Measurements from ENCODE around the gene HOTAIR.

Gene HOTAIR

GRCh38 chr12:53998110-53998899 lies 23.6 kb upstream of the HOTAIR start:
- no peak for DNase-seq

DNA sequence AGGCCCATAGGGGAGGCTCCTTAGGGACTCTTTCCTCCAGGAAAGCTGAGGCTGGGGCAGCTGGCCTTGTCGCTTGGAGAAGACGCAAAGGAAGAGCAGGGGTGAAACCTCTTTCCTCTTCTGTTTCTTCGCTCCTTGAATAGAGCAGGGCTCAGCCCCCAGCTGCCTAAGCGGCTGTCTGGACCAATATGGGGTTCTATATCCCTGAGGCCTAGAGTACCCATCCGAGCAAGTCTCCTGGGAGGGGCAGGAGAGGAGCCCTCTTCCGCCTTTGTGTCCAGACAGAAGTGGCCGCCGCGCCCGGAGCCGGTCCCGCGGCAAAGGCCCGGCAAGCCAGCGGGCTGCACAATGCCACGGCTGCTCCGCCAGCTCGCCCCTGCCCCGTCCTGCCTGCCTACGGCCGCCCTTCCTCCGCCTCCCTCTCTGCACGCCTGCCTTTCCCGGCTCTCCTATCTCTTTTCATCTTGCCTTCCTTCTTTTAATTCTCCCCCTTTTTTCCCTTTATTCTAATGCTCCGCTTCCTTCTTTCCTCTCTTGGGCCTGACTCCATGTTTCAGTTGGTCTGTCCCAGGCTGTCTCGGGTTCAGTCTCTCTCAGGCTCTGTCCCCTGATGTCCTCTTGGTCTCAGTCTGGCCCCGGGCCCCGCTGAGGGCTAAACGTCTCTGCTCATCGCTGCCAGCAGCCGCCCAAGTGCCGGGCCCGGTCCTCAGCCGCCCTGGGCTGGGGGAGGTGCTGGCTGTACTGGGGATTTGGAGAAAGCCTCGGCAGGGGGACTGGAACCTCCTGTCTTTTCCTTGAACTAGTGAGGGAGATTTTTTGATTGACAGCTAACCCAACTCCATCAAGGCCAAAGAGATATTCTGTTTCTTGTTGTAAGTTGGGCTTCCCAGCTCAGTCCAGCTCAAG lies 22.7 kb upstream of the HOTAIR start:
- DNase-seq = no peak

GRCh38 chr12:53996240-53997203 lies 21.8 kb upstream of the HOTAIR start:
- DNase-seq = no peak

GRCh38 chr12:53995378-53996239 lies 20.9 kb upstream of the HOTAIR start:
- no peak for DNase-seq

DNA sequence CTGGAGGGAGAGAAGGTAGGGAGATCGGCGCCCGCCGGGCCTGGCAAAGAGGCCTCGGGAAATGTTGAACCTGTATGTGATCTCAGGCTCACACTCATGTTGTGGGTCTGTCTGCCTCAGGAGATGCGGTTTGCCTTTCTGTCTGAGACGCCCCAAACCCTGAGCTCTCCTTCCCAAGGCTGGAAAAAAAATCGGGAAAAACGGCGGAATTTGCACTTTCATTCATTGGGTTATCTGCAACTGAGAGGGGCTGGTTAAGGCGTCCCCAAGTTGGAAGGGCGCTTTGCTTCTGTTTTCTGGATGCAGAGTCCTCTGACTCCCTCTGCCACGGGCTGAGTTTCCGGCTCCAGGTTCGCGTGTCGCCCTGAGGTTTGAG lies 20.2 kb upstream of the HOTAIR start:
- DNase-seq = no peak

- DNase-seq = no peak
Measured at GRCh38 chr12:53994264-53995001, 19.7 kb upstream of the HOTAIR start.

DNA sequence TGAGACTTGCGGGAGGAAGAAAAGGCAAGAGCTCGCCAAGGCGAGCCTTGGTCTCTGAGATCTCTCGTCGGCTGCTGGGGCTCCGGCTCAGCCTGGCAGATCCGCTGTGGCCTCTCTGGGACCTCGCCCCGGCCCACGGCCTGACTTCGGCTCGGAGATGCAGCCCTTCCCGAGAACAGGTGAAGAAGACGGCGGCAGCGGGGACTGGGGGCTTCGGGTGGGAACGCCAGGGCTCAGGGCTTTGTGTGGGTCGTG lies 19.2 kb upstream of the HOTAIR start:
- no peak for DNase-seq

- DNase-seq = no peak
Measured at GRCh38 chr12:53993162-53994008, 18.6 kb upstream of the HOTAIR start.

- DNase-seq = no peak
Measured at GRCh38 chr12:53992377-53992889, 17.7 kb upstream of the HOTAIR start.

- no peak for DNase-seq
Measured at GRCh38 chr12:53991077-53991460, 16.3 kb upstream of the HOTAIR start.

DNA sequence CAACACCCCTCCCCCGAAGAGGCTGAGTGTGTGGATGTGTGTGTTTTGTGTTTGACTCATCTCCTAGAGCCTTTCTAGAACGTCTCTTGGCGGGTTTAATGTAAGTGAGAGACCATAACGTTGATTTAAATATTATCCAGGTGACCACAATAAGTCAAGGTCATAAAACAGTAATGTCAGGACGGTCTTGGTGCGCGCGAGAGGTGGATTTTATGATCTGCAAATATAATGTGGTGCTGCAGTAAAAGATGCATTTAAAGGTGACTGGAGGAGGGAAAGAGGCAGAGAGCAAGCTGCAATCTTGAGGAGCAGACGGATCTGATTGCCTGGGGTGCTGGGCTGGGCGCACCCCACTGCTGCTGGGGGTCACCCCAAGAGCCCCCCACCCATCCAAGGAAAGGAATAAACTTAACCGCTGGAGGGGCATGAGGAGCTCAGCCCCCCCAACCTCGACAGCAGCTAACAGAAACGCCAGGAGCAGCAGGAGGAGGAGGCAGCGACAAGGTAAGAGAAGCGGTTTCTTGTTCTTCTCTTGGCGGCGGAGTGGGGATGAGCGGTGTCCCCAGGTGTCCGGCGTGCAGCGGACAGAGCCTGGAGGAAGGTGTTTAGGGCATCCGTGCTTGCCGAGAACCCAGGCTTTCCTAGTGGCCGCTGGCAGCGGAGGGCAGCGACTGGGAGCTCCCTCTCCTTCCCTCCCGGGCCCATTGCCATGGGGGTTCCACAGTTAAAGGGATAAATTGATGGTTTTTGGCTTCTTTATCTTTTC lies 15.7 kb upstream of the HOTAIR start:
- DNase-seq = no peak

DNA sequence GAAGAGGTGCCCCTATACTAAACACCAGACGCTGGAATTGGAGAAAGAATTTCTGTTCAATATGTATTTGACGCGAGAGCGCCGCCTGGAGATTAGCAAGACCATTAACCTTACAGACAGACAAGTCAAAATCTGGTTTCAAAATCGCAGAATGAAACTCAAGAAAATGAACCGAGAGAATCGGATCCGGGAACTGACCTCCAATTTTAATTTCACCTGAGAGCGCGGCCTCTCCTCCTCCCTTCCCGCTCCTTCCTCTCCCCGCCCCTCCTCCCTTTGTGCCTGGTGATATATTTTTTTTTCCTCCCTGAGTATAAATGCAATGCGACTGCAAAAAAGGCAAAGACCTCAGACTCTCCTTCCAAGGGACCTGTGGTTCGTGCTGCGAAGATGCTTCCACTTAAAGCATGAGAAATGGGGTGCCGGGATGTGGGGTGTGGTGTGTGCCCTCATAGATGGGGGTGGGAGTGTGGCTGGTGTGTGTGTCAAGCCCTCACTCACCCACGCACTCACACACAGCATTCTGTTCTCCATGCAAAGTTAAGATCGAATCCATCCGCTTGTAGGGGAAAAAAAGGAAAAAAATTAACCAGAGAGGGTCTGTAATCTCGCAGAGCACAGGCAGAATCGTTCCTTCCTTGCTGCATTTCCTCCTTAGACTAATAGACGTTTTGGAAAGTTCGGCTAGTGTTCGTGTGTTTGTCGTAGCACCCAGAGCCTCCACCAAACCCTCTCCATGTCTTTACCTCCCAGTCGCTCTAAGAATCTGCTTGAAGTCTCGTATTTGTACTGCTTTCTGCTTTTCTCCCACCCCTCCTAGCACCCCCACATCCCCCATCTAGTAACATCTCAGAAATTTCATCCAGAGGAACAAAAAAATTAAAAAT lies 14.7 kb upstream of the HOTAIR start:
- peak; percentile 44 for DNase-seq

GRCh38 chr12:53988541-53989226 lies 13.9 kb upstream of the HOTAIR start:
- DNase-seq = no peak

DNA sequence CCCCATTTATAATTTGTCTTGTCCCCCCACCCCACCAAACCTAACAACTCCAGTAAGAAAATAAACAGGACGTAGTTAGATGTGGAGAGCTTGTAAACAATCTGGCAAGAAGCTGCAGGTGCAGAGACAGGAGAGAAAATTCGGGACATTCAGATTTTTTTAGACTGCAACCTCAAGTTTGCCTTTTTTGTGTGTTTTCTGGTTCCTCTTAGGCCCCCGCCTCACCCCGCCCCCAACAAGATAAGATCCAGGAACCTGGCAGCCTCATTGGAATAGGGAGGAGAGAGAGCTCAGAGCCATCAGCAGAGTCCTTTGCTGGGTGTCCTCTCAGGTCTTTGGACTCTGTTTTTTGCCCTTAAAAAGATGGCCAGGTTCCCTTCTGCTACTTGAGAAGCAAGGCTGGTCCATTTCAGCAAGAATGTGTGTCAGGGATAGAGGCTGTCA lies 13.1 kb upstream of the HOTAIR start:
- no peak for DNase-seq

GRCh38 chr12:53986686-53987483 lies 12.1 kb upstream of the HOTAIR start:
- DNase-seq = no peak

DNA sequence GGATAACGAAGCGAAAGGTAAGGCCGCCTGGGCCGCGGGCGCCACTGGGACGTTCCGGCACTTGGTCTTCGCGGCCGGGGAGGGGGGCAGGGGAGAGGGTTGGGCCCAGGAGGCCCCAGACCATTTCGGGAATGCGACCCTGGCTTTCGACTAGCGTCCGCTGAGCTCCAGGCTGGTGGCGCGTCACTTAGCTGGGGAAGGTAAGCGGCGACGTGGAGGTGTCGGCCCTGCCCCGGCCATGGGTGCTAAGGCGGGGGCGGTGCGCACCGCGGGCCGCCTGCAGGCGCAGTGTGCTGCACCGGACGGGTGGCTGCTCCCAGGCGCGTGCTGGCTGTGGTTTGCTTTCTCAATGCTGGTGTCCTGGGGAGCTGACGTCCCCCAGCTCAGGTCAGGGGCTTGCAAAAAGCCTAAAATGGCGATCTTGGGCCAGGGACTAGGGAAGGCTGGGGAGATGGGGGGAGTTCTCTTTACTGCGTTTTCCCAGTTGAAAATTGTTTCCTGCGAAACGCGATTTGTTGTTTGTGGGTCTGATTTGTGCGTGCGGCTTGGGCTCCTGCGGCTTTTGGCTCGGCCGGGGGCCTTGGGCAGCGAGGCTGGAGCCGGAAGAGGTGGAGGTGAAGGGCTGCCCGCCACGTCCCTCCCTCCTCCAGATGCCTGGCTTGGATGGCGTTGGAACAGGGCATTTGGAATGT lies 11.4 kb upstream of the HOTAIR start:
- DNase-seq = no peak

Measured in CD4-positive, alpha-beta T cell treated with Interleukin-10 for 1 hour (primary cell).